Ishikawa (cell line): ENCODE data around the gene FADS2.

ENCODE experiments used
- CREB1 ChIP-seq: IDR thresholded peaks from 2 replicates; pipeline ENCODE4 v1.6.1; 2012; ENCODE audit warnings: low read depth
- EP300 ChIP-seq: IDR thresholded peaks from 2 replicates; pipeline ENCODE4 v1.6.1; 2012; ENCODE audit warnings: borderline replicate concordance
- FOXM1 ChIP-seq: IDR thresholded peaks from 2 replicates; pipeline ENCODE4 v1.6.1; 2012; ENCODE audit warnings: low read depth, borderline replicate concordance
- NFIC ChIP-seq: IDR thresholded peaks from 2 replicates; pipeline ENCODE4 v1.6.1; 2012
- RAD21 ChIP-seq: IDR thresholded peaks from 2 replicates; pipeline ENCODE4 v1.6.1; 2012; ENCODE audit warnings: low read depth
- REST ChIP-seq: IDR thresholded peaks from 2 replicates; pipeline ENCODE4 v1.6.1; 2012; ENCODE audit warnings: low read depth, mild to moderate bottlenecking
- TAF1 ChIP-seq: IDR thresholded peaks from 2 replicates; pipeline ENCODE4 v1.6.1; 2012; ENCODE audit warnings: low read depth, mild to moderate bottlenecking
- TEAD4 ChIP-seq: IDR thresholded peaks from 2 replicates; pipeline ENCODE4 v1.6.1; 2012
- USF1 ChIP-seq: IDR thresholded peaks from 2 replicates; pipeline ENCODE4 v1.6.1; 2012
- YY1 ChIP-seq: IDR thresholded peaks from 2 replicates; pipeline ENCODE4 v1.6.1; 2012; ENCODE audit warnings: low read depth

GRCh38 chr11:61816736-61817455 lies 11.2 kb upstream of the FADS2 start, which contains the start of gene FADS1:
- TF ChIP-seq YY1, result no peak
- peak; percentile 69 for TF ChIP-seq NFIC
- TF ChIP-seq RAD21, result peak; percentile 21; the same call in 1 of the 2 replicates
- peak; percentile 32; the same call in 1 of the 2 replicates for TF ChIP-seq TAF1
- TF ChIP-seq USF1, result peak; percentile 20; the same call in 1 of the 2 replicates
- TF ChIP-seq TEAD4, result no peak
- no peak for TF ChIP-seq REST
- peak; percentile 55 for TF ChIP-seq CREB1
- TF ChIP-seq FOXM1, result no peak
- TF ChIP-seq EP300, result no peak; the same call in 1 of the 2 replicates
